ENCODE data around the gene VEZT. TPM values are rescaled to one million over a fixed set of nuclear protein-coding genes. Genes with fewer than 3 reads are reported as not detected.

Gene VEZT
- polyA plus RNA-seq, 1 donor from 2014 or later: 219 TPM

DNA sequence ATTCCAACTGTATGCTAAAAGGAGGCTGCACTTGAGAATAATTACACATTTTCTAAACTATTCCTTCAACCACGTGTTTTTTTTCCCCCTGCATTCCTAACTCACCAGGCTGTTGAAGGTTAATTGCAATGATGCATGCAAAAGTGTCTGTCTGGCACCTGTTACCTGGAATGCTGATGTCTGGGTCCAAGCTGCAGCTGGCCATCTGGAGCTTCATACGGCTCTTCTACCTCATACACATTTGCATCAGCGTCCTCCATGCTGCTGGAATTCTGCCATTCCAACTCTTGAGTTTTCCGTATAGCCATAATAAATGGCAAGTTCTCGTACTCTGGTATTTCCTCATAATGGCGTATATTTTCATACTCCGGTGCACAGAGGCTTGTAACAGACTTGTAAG, 8.9 kb upstream of the VEZT start:
- TF ChIP-seq, protein P1, sequence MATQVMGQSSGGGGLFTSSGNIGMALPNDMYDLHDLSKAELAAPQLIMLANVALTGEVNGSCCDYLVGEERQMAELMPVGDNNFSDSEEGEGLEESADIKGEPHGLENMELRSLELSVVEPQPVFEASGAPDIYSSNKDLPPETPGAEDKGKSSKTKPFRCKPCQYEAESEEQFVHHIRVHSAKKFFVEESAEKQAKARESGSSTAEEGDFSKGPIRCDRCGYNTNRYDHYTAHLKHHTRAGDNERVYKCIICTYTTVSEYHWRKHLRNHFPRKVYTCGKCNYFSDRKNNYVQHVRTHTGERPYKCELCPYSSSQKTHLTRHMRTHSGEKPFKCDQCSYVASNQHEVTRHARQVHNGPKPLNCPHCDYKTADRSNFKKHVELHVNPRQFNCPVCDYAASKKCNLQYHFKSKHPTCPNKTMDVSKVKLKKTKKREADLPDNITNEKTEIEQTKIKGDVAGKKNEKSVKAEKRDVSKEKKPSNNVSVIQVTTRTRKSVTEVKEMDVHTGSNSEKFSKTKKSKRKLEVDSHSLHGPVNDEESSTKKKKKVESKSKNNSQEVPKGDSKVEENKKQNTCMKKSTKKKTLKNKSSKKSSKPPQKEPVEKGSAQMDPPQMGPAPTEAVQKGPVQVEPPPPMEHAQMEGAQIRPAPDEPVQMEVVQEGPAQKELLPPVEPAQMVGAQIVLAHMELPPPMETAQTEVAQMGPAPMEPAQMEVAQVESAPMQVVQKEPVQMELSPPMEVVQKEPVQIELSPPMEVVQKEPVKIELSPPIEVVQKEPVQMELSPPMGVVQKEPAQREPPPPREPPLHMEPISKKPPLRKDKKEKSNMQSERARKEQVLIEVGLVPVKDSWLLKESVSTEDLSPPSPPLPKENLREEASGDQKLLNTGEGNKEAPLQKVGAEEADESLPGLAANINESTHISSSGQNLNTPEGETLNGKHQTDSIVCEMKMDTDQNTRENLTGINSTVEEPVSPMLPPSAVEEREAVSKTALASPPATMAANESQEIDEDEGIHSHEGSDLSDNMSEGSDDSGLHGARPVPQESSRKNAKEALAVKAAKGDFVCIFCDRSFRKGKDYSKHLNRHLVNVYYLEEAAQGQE (IDR thresholded peaks at IDR 0.05; ENCODE audit: borderline replicate concordance): no peak
- TF ChIP-seq POLR2AphosphoS5 (IDR thresholded peaks at IDR 0.05) (no peak), EZH2 (IDR thresholded peaks at IDR 0.05; ENCODE audit: borderline replicate concordance, insufficient read depth, low read length, poor library complexity, severe bottlenecking) (no peak), TAF1 (IDR thresholded peaks at IDR 0.05; ENCODE audit: low read depth) (no peak), SMC3 (conservative IDR thresholded peaks at IDR 0.05; ENCODE audit: poor library complexity) (no peak), MXI1 (conservative IDR thresholded peaks at IDR 0.05; ENCODE audit: poor library complexity, severe bottlenecking) (no peak), RAD21 (conservative IDR thresholded peaks at IDR 0.05) (no peak), EP300 (conservative IDR thresholded peaks at IDR 0.05; ENCODE audit: poor library complexity, severe bottlenecking) (no peak)
- TF ChIP-seq, protein P2, sequence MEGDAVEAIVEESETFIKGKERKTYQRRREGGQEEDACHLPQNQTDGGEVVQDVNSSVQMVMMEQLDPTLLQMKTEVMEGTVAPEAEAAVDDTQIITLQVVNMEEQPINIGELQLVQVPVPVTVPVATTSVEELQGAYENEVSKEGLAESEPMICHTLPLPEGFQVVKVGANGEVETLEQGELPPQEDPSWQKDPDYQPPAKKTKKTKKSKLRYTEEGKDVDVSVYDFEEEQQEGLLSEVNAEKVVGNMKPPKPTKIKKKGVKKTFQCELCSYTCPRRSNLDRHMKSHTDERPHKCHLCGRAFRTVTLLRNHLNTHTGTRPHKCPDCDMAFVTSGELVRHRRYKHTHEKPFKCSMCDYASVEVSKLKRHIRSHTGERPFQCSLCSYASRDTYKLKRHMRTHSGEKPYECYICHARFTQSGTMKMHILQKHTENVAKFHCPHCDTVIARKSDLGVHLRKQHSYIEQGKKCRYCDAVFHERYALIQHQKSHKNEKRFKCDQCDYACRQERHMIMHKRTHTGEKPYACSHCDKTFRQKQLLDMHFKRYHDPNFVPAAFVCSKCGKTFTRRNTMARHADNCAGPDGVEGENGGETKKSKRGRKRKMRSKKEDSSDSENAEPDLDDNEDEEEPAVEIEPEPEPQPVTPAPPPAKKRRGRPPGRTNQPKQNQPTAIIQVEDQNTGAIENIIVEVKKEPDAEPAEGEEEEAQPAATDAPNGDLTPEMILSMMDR (IDR thresholded peaks at IDR 0.05; ENCODE audit: poor library complexity, severe bottlenecking): no peak
- no peaks in the 10 kb centered on the region for H3K9me2 ChIP-seq (ENCODE audit: insufficient read depth, low read length)
- H3F3A ChIP-seq (ENCODE audit: insufficient read depth, low read length, poor library complexity, severe bottlenecking): no peaks in the 10 kb centered on the region
- H3K27ac ChIP-seq (ENCODE audit: low read length): no peak overlapping the region
- no peak overlapping the region for H3K4me2 ChIP-seq (ENCODE audit: low read length)
- no peak overlapping the region for H2AFZ ChIP-seq (ENCODE audit: low read depth, low read length)
- H3K36me3 ChIP-seq (ENCODE audit: insufficient read depth, low read length): no peaks in the 10 kb centered on the region
- no peaks in the 10 kb centered on the region for H3K9me3 ChIP-seq (ENCODE audit: low read length)
- H3K27me3 ChIP-seq (ENCODE audit: insufficient read depth, low read depth, low read length): no peaks in the 10 kb centered on the region
- no peak overlapping the region for H3K4me3 ChIP-seq (ENCODE audit: low read length)
- no peak overlapping the region for H3K9ac ChIP-seq (ENCODE audit: low read length)
- peaks cover 46% of the 10 kb centered on the region for H3K79me2 ChIP-seq (replicated peaks; ENCODE audit: insufficient read depth, low read length)
- no peaks in the 10 kb centered on the region for H4K20me1 ChIP-seq (ENCODE audit: insufficient read depth)

GRCh38 chr12:95212586-95212985, 5.0 kb upstream of the VEZT start:
- Histone ChIP-seq H4K20me1 (ENCODE audit: insufficient read depth) (no peaks in the 10 kb centered on the region), H3K36me3 (ENCODE audit: insufficient read depth, low read length) (no peaks in the 10 kb centered on the region), H3K9ac (ENCODE audit: low read length) (no peak overlapping the region), H2AFZ (ENCODE audit: low read depth, low read length) (no peak overlapping the region), H3F3A (ENCODE audit: insufficient read depth, low read length, poor library complexity, severe bottlenecking) (no peaks in the 10 kb centered on the region), H3K27me3 (ENCODE audit: insufficient read depth, low read depth, low read length) (no peaks in the 10 kb centered on the region), H3K9me3 (ENCODE audit: low read length) (no peaks in the 10 kb centered on the region), H3K79me2 (replicated peaks; ENCODE audit: insufficient read depth, low read length) (peaks cover 61% of the 10 kb centered on the region), H3K4me2 (ENCODE audit: low read length) (no peak overlapping the region), H3K9me2 (ENCODE audit: insufficient read depth, low read length) (no peaks in the 10 kb centered on the region), H3K27ac (ENCODE audit: low read length) (no peak overlapping the region), H3K4me3 (ENCODE audit: low read length) (no peak overlapping the region)
- TF ChIP-seq MXI1 (conservative IDR thresholded peaks at IDR 0.05; ENCODE audit: poor library complexity, severe bottlenecking) (no peak), EP300 (conservative IDR thresholded peaks at IDR 0.05; ENCODE audit: poor library complexity, severe bottlenecking) (no peak), POLR2AphosphoS5 (IDR thresholded peaks at IDR 0.05) (no peak), TAF1 (IDR thresholded peaks at IDR 0.05; ENCODE audit: low read depth) (no peak), SMC3 (conservative IDR thresholded peaks at IDR 0.05; ENCODE audit: poor library complexity) (no peak), EZH2 (IDR thresholded peaks at IDR 0.05; ENCODE audit: borderline replicate concordance, insufficient read depth, low read length, poor library complexity, severe bottlenecking) (no peak), RAD21 (conservative IDR thresholded peaks at IDR 0.05) (no peak)
- TF ChIP-seq, protein P1 (IDR thresholded peaks at IDR 0.05; ENCODE audit: borderline replicate concordance): no peak
- TF ChIP-seq, protein P2 (IDR thresholded peaks at IDR 0.05; ENCODE audit: poor library complexity, severe bottlenecking): no peak
